Measurements from ENCODE around the gene C1R.

DNA sequence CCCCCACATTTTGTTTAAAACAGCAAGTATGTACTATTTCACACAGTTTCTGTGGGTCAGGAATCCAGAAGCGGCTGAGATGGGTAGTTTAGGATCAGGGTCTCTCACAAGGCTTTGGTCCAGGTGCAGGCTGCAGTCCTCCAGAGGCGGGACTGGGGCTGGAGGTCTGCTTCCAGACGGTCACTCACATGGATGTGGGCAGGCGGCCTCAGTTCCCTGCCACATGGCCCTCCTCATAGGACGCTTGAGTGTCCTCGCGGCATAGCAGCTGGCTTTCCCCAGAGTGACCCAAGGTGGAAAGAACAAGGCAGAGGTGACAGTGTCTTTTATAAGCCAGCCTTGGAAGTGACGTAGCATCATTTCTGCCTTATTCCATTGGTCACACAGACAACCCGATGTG, 24.7 kb upstream of the C1R start:
- TF ChIP-seq, protein P1, sequence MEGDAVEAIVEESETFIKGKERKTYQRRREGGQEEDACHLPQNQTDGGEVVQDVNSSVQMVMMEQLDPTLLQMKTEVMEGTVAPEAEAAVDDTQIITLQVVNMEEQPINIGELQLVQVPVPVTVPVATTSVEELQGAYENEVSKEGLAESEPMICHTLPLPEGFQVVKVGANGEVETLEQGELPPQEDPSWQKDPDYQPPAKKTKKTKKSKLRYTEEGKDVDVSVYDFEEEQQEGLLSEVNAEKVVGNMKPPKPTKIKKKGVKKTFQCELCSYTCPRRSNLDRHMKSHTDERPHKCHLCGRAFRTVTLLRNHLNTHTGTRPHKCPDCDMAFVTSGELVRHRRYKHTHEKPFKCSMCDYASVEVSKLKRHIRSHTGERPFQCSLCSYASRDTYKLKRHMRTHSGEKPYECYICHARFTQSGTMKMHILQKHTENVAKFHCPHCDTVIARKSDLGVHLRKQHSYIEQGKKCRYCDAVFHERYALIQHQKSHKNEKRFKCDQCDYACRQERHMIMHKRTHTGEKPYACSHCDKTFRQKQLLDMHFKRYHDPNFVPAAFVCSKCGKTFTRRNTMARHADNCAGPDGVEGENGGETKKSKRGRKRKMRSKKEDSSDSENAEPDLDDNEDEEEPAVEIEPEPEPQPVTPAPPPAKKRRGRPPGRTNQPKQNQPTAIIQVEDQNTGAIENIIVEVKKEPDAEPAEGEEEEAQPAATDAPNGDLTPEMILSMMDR (conservative IDR thresholded peaks at IDR 0.05; ENCODE audit: low read depth, low read length): no peak
- TF ChIP-seq EZH2 (IDR thresholded peaks at IDR 0.05; ENCODE audit: low read length, unreplicated experiment) (no peak), EZH2phosphoT487 (IDR thresholded peaks at IDR 0.05; ENCODE audit: borderline replicate concordance, low read length) (no peak)
